Activated naive CD8-positive, alpha-beta T cell (primary cell): ENCODE results near the gene MLLT3.
A peak's percentile ranks its signal among the peaks of the same experiment; 100 is the strongest.

Experiments used
- H3K27ac Mint-ChIP-seq: one replicate; pipeline ENCODE4 v1.8.0; 2021; ENCODE audit warnings: mixed read lengths
- H3K27me3 Mint-ChIP-seq: one replicate; pipeline ENCODE4 v1.8.0; 2021; ENCODE audit warnings: mixed read lengths
- H3K36me3 Mint-ChIP-seq: one replicate; pipeline ENCODE4 v1.8.0; 2021; ENCODE audit warnings: mixed read lengths
- H3K4me1 Mint-ChIP-seq: one replicate; pipeline ENCODE4 v1.8.0; 2021; ENCODE audit warnings: low read depth, mixed read lengths
- H3K4me3 Mint-ChIP-seq: one replicate; pipeline ENCODE4 v1.8.0; 2021; ENCODE audit warnings: mild to moderate bottlenecking, mixed read lengths
- H3K9me3 Mint-ChIP-seq: one replicate; pipeline ENCODE4 v1.8.0; 2021; ENCODE audit warnings: low read depth, mixed read lengths

MLLT3 gene

DNA sequence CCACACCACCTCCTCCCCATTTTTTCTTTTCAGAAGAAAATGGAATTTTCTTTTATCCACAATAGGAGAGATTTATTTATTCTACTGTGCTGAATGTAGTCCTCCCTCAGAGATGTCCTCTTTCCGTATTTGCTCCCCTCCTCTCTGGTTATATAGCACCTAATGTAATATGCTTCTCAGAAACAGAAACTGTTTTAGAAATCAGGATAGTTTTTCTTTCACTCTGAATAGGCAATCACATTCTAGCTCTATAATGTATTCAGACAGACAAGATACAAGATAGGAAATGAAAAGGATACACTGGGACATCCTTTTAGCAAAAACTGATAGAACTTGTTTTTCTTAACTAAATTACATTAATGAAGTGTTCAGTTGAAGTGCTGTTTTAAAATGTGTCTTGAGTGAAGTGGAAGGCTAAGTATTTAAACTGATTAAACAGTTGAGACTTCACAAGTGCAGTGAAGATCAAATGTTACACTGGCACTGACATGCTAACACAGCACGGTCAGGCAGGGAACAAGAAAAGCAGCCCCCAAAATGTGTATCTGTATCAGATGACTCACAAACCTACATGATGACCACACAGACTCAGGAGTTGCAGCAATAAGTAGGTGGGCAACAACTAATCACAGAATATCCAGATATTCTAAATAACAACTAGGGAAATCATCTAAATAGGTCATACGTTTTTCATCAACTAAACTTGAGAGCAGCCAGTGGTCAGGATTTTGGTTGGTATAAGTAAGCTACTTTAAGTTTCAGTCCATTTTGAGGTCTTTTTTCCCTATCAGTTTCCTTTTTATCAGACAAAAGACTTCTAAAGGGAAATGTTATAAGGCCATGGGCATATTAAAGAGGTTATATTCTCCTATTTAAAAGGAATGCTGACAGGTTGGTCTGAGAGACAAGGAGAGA, 260.4 kb downstream of the MLLT3 start:
- Mint-ChIP-seq H3K27ac (peak overlapping the region; percentile 93), H3K4me3 (peak overlapping the region; percentile 64), H3K9me3 (no peaks in the 10 kb centered on the region), H3K36me3 (peaks cover 30% of the 10 kb centered on the region), H3K4me1 (peaks cover 67% of the 10 kb centered on the region), H3K27me3 (no peaks in the 10 kb centered on the region)

GRCh38 chr9:20361229-20361628, 261.1 kb downstream of the MLLT3 start:
- Mint-ChIP-seq H3K36me3 (peaks cover 29% of the 10 kb centered on the region), H3K4me3 (peak overlapping the region; percentile 63), H3K27me3 (no peaks in the 10 kb centered on the region), H3K9me3 (no peaks in the 10 kb centered on the region), H3K4me1 (peaks cover 73% of the 10 kb centered on the region), H3K27ac (peak overlapping the region; percentile 93)

DNA sequence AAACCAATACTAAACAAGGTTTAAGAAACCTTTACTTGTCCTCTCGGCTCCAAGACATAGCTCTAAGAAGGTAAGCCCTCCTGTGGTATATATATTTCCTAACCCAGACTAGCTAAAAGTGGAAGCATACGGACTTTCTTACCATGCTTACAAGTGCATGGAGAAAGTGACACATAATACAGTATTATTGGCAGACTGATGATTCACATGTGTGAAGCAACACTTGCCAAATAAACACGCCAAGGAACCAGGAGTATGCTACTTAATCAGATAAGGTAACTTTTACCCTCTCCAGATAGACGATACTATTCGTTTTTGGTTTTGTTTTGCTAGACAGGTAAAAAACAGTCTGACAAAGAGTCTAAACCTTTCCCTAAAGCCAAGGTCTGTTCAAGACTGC, 264.1 kb downstream of the MLLT3 start:
- H3K4me3 Mint-ChIP-seq = peak overlapping the region; percentile 75
- peak overlapping the region; percentile 97 for H3K27ac Mint-ChIP-seq
- no peaks in the 10 kb centered on the region for H3K9me3 Mint-ChIP-seq

DNA sequence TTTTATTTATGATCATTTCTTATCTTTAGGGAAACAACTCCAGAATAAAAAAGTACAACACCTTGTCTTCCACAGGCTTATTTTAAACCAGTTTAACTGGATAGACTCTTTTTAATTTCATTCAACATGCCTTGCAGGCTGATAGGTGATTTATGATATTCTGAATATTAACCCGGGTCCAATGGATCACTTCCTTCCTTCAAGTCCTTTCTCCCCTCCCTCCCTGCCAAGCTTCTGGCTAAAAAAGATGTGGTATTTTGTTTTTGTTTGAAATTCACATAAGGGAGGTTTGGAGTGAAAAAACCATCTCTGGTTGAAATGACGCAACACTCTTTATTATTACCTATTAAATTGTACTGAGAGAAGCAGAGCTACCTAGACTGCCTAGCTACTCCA, 265.3 kb downstream of the MLLT3 start:
- Mint-ChIP-seq H3K4me3 (no peak overlapping the region), H3K36me3 (peaks cover 29% of the 10 kb centered on the region), H3K9me3 (no peaks in the 10 kb centered on the region), H3K27me3 (no peaks in the 10 kb centered on the region), H3K4me1 (peaks cover 81% of the 10 kb centered on the region), H3K27ac (peak overlapping the region; percentile 97)

More for the DNA sequence above, 264.1 kb downstream of the MLLT3 start:
- no peaks in the 10 kb centered on the region for H3K27me3 Mint-ChIP-seq
- H3K4me1 Mint-ChIP-seq = peaks cover 91% of the 10 kb centered on the region
- peaks cover 27% of the 10 kb centered on the region for H3K36me3 Mint-ChIP-seq

GRCh38 chr9:20356403-20357036, 265.8 kb downstream of the MLLT3 start:
- H3K9me3 Mint-ChIP-seq = no peaks in the 10 kb centered on the region
- H3K27me3 Mint-ChIP-seq = no peaks in the 10 kb centered on the region
- H3K4me1 Mint-ChIP-seq = peaks cover 76% of the 10 kb centered on the region
- peak overlapping the region; percentile 97 for H3K27ac Mint-ChIP-seq
- H3K36me3 Mint-ChIP-seq = peaks cover 27% of the 10 kb centered on the region
- no peak overlapping the region for H3K4me3 Mint-ChIP-seq

GRCh38 chr9:20355022-20355421, 267.3 kb downstream of the MLLT3 start:
- H3K9me3 Mint-ChIP-seq = no peaks in the 10 kb centered on the region
- peaks cover 61% of the 10 kb centered on the region for H3K4me1 Mint-ChIP-seq
- H3K4me3 Mint-ChIP-seq = no peak overlapping the region
- peak overlapping the region; percentile 5 for H3K27ac Mint-ChIP-seq
- H3K36me3 Mint-ChIP-seq = peaks cover 20% of the 10 kb centered on the region
- no peaks in the 10 kb centered on the region for H3K27me3 Mint-ChIP-seq

- Mint-ChIP-seq H3K27ac (peak overlapping the region; percentile 64), H3K36me3 (peaks cover 20% of the 10 kb centered on the region), H3K9me3 (no peaks in the 10 kb centered on the region), H3K4me3 (no peak overlapping the region), H3K4me1 (peaks cover 51% of the 10 kb centered on the region), H3K27me3 (no peaks in the 10 kb centered on the region)
Measured at GRCh38 chr9:20353931-20354652, 268.2 kb downstream of the MLLT3 start.

- Mint-ChIP-seq H3K36me3 (peaks cover 18% of the 10 kb centered on the region), H3K27ac (peak overlapping the region; percentile 64), H3K4me1 (peaks cover 48% of the 10 kb centered on the region), H3K4me3 (no peak overlapping the region), H3K27me3 (no peaks in the 10 kb centered on the region), H3K9me3 (no peaks in the 10 kb centered on the region)
Measured at GRCh38 chr9:20353524-20353923, 268.8 kb downstream of the MLLT3 start.

DNA sequence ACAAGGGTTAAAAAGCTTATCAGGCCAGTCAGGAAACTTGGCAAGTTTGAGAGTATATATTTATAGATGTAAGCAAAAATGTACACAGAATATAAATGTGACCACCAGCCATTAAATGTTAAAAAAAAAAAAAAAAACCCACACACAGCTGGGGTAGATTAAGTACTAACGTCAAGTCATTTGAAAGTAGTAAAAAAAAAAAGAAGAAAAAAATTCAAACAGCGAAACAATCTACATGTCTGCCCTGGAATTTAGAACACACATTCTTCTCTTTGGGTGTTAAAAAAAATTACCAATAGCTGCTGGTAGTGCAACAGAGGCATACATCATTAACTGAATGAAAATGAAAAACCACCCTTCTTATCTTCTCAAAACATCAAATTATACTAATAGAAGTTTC, 269.7 kb downstream of the MLLT3 start:
- Mint-ChIP-seq H3K9me3 (no peaks in the 10 kb centered on the region), H3K27ac (no peak overlapping the region), H3K27me3 (no peaks in the 10 kb centered on the region), H3K4me3 (no peak overlapping the region), H3K4me1 (peaks cover 38% of the 10 kb centered on the region), H3K36me3 (peaks cover 16% of the 10 kb centered on the region)

DNA sequence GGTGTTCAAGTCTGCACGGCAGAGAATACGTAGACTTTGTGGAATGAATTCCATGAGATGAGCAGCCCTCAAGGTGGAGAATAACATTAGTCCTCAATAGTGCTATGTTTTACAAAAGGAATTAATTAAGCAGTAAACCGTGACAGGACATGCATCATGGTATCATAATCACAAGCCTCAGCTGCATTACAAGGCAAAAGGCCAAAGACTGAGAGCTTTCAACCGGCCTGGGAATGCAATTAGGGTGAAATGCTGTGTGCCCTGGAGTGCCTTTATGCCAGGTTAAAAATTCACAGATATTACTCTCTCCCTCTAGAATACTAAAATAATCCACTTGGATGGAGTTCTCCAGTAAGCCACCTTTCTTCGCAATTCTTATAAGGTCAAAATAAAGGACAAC, 270.6 kb downstream of the MLLT3 start:
- Mint-ChIP-seq H3K27me3 (no peaks in the 10 kb centered on the region), H3K27ac (no peak overlapping the region), H3K9me3 (no peaks in the 10 kb centered on the region), H3K4me3 (no peak overlapping the region), H3K36me3 (peaks cover 16% of the 10 kb centered on the region), H3K4me1 (peaks cover 29% of the 10 kb centered on the region)

- Mint-ChIP-seq H3K27me3 (no peaks in the 10 kb centered on the region), H3K4me1 (peaks cover 13% of the 10 kb centered on the region), H3K9me3 (no peaks in the 10 kb centered on the region), H3K27ac (no peak overlapping the region), H3K4me3 (no peak overlapping the region), H3K36me3 (peaks cover 27% of the 10 kb centered on the region)
Measured at GRCh38 chr9:20349568-20349967, 272.7 kb downstream of the MLLT3 start.

DNA sequence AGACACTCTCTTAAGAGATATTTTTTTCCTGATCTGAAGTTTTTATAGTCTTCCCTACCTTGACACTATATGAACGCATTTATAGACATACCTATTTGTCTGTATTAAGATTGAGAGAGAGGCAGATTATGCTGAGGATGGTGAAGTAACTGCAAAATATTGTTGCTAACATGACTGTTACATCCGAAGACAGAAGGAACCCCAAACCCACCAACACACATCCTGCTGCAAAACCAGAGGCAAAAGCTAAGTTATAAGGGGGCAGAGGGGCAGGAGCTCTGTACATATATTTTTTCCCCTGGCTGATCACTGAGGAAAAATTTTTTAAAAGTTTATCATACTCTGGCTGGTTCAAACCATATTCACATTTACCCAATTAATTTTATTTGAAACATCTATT, 279.0 kb downstream of the MLLT3 start:
- peak overlapping the region; percentile 13 for H3K27ac Mint-ChIP-seq
- H3K36me3 Mint-ChIP-seq = peaks cover 10% of the 10 kb centered on the region
- H3K4me3 Mint-ChIP-seq = no peak overlapping the region
- no peaks in the 10 kb centered on the region for H3K27me3 Mint-ChIP-seq
- peaks cover 40% of the 10 kb centered on the region for H3K4me1 Mint-ChIP-seq
- no peaks in the 10 kb centered on the region for H3K9me3 Mint-ChIP-seq

GRCh38 chr9:20340511-20340861, 281.8 kb downstream of the MLLT3 start:
- no peaks in the 10 kb centered on the region for H3K27me3 Mint-ChIP-seq
- H3K27ac Mint-ChIP-seq = no peak overlapping the region
- H3K36me3 Mint-ChIP-seq = peaks cover 2% of the 10 kb centered on the region
- no peak overlapping the region for H3K4me3 Mint-ChIP-seq
- peaks cover 51% of the 10 kb centered on the region for H3K4me1 Mint-ChIP-seq
- H3K9me3 Mint-ChIP-seq = no peaks in the 10 kb centered on the region

- no peaks in the 10 kb centered on the region for H3K9me3 Mint-ChIP-seq
- no peak overlapping the region for H3K27ac Mint-ChIP-seq
- H3K36me3 Mint-ChIP-seq = no peaks in the 10 kb centered on the region
- H3K4me1 Mint-ChIP-seq = peaks cover 47% of the 10 kb centered on the region
- H3K4me3 Mint-ChIP-seq = no peak overlapping the region
- H3K27me3 Mint-ChIP-seq = no peaks in the 10 kb centered on the region
Measured at GRCh38 chr9:20335668-20336332, 286.5 kb downstream of the MLLT3 start.
